Endothelial cell of umbilical vein (primary cell): ENCODE measurements around the gene ANTXRL. TPM values are rescaled to one million over a fixed set of nuclear protein-coding genes. Genes with fewer than 3 reads are reported as not detected.
"Not testable (repeated sequence)": the region's sequence is repeated elsewhere in the genome, so short reads cannot be mapped to it uniquely, and the experiment has no call there.

Experiments
- BruUV-seq: library from RNA; stranded (reverse); fragments of 400-500 nt; replicated peaks from 2 replicates; lab custom pipeline; 2021; lab: Mats Ljungman, UMichigan
- CTCF ChIA-PET: fragments of 300-600, 350-600 bp; sonication (Branson Sonifier 250); formaldehyde crosslinking; loops from one replicate; lab custom pipeline; 2021; ENCODE audit warnings: antibody characterized with exemption, inconsistent platforms; lab: Charles Lee
- POLR2A ChIA-PET: fragments of 300-600, 350-600 bp; sonication (Branson Sonifier 250); formaldehyde crosslinking; loops from one replicate; lab custom pipeline; 2021; ENCODE audit warnings: antibody characterized with exemption, inconsistent platforms; lab: Charles Lee
- DNase-seq: peaks from one replicate; pipeline ENCODE4 v3.0.0-alpha.2; 2011; ENCODE audit warnings: low read depth, low spot score
- FAIRE-seq: peaks from 2 replicates; lab custom pipeline; 2011; peaks lifted over from hg19 to GRCh38; lab: Jason Lieb, UNC
- H2AFZ ChIP-seq: 2 replicates; pipeline ENCODE4 v1.6.0; 2012; ENCODE audit warnings: low read depth, low read length, control low read depth, inconsistent platforms
- H3K27ac ChIP-seq: 2 replicates; pipeline ENCODE4 v1.5.1; 2011; ENCODE audit warnings: low read depth, mild to moderate bottlenecking, control low read depth, low read length, moderate library complexity; ENCODE audit not compliant: insufficient read depth
- H3K27me3 ChIP-seq, 2 experiments: 2 replicates each; pipeline versions ENCODE4 v1.6.0 to v1.6.1; 2011; ENCODE audit warnings: low read length in 2 of 2, mixed read lengths in 1 of 2; ENCODE audit not compliant: control insufficient read depth in 2 of 2, insufficient read depth in 2 of 2
- H3K36me3 ChIP-seq, 2 experiments: 2 replicates in 1 of 2; 3 replicates in 1 of 2; pipeline ENCODE4 v1.5.1; 2011; ENCODE audit warnings: low read length in 2 of 2, mild to moderate bottlenecking in 1 of 2, moderate library complexity in 1 of 2; ENCODE audit not compliant: control insufficient read depth in 2 of 2, insufficient read depth in 2 of 2; ENCODE audit errors: extremely low read depth in 1 of 2
- H3K4me1 ChIP-seq: 3 replicates; pipeline ENCODE4 v1.5.1; 2011; ENCODE audit warnings: mild to moderate bottlenecking, low read length; ENCODE audit not compliant: control insufficient read depth, insufficient read depth; ENCODE audit errors: extremely low read depth
- H3K4me2 ChIP-seq: 2 replicates; pipeline ENCODE4 v1.6.1; 2011; ENCODE audit warnings: low read length, control low read depth, mixed read lengths; ENCODE audit not compliant: insufficient read depth
- H3K4me3 ChIP-seq, 3 experiments: fragments of 200-600 bp in 1 of 3; sonication (generic), shearing (Covaris generic) in 1 of 3; replicated peaks in 1 of 3; 2 replicates each; pipeline ENCODE4 v1.5.1; 2011 to 2016; ENCODE audit warnings: control low read depth in 3 of 3, low read length in 3 of 3, mild to moderate bottlenecking in 2 of 3, inconsistent platforms in 1 of 3, low read depth in 1 of 3, moderate library complexity in 1 of 3; ENCODE audit not compliant: insufficient read depth in 1 of 3
- H3K79me2 ChIP-seq: 2 replicates; pipeline ENCODE4 v1.6.0; 2012; ENCODE audit warnings: low read length, inconsistent platforms; ENCODE audit not compliant: control insufficient read depth, insufficient read depth
- H3K9ac ChIP-seq: replicated peaks from 2 replicates; pipeline ENCODE3; 2011; ENCODE audit warnings: low read length, control low read depth; ENCODE audit not compliant: insufficient read depth; ENCODE audit errors: extremely low read depth
- H3K9me1 ChIP-seq: replicated peaks from 3 replicates; pipeline ENCODE4 v1.6.0; 2011; ENCODE audit warnings: mild to moderate bottlenecking, low read length; ENCODE audit not compliant: control insufficient read depth, insufficient read depth; ENCODE audit errors: extremely low read depth
- H3K9me3 ChIP-seq: replicated peaks from 2 replicates; pipeline ENCODE4 v1.5.1; 2012; ENCODE audit warnings: low read length, inconsistent platforms; ENCODE audit not compliant: control insufficient read depth, insufficient read depth
- H4K20me1 ChIP-seq: replicated peaks from 2 replicates; pipeline ENCODE3; 2011; ENCODE audit warnings: mild to moderate bottlenecking, low read length; ENCODE audit not compliant: control insufficient read depth, insufficient read depth; ENCODE audit errors: extremely low read depth
- dilution Hi-C: fragments of 300-500 bp; cut with MboI; formaldehyde crosslinking; loops from one replicate; pipeline ENCODE4 v1.15.0; 2019; ENCODE audit warnings: low sequenced_read_pairs; ENCODE audit not compliant: extremely low pct_ligation_motif_present
- intact Hi-C: fragments of 100-400 bp; cut with micrococcal nuclease; formaldehyde crosslinking; loops from one replicate; pipeline ENCODE4 v1.10.0; 2022
- polyA plus RNA-seq, 4 experiments: library from polyadenylated mRNA; depleted of rRNA in 3 of 4; stranded (reverse) in 3 of 4; unstranded in 1 of 4; fragments of >200 nt; gene quantifications; 2 replicates each; pipeline versions ENCODE4 v1.2.1 to v1.2.3, GENCODE V29; 2011 to 2012; ENCODE audit warnings: missing spikeins in 1 of 4
- total RNA-seq: library from RNA; stranded (reverse); gene quantifications from 2 replicates; pipeline ENCODE4 v1.2.3, GENCODE V29; 2021

ANTXRL gene
- total and polyA plus RNA-seq, 2 donors (not counting 3 experiments of a cell fraction or from before 2014, with no cell fraction given): not detected

GRCh38 chr10:46367666-46368240 lies 81.0 kb downstream of the ANTXRL start:
- H3K4me2 ChIP-seq, H3K27ac ChIP-seq, BruUV-seq, H3K9me1 ChIP-seq, H3K4me1 ChIP-seq, H3K9me3 ChIP-seq, intact Hi-C loops, POLR2A ChIA-PET, CTCF ChIA-PET, FAIRE-seq, H3K79me2 ChIP-seq, DNase-seq, H3K9ac ChIP-seq, H3K27me3 ChIP-seq, dilution Hi-C loops, H4K20me1 ChIP-seq, H2AFZ ChIP-seq, H3K4me3 ChIP-seq, H3K36me3 ChIP-seq: not testable (repeated sequence)

DNA sequence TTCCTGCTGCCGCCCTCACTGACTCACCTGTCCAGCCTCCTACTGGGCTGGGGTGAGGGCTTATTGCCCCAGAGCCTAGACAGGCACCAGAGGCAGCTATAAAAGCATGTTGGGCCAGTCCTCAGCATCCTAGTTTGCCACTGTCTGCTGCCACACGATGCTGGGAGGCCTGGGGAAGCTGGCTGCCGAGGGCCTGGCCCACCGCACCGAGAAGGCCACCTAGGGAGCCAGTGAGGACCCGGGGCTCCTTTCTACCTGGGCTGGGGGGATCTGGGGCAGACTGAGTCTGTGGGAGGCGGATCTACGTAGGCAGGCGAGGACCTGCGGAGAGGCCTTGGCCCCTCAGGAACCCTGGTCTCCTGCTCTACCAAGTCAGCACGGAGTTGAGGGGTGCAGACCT lies 82.2 kb downstream of the ANTXRL start:
- POLR2A ChIA-PET, intact Hi-C loops, H3K9me1 ChIP-seq, H3K4me3 ChIP-seq, dilution Hi-C loops, H3K79me2 ChIP-seq, H3K4me1 ChIP-seq, H3K9ac ChIP-seq, BruUV-seq, DNase-seq, H3K36me3 ChIP-seq, H3K9me3 ChIP-seq, H3K27me3 ChIP-seq, CTCF ChIA-PET, H2AFZ ChIP-seq, FAIRE-seq, H3K4me2 ChIP-seq, H3K27ac ChIP-seq, H4K20me1 ChIP-seq: not testable (repeated sequence)

DNA sequence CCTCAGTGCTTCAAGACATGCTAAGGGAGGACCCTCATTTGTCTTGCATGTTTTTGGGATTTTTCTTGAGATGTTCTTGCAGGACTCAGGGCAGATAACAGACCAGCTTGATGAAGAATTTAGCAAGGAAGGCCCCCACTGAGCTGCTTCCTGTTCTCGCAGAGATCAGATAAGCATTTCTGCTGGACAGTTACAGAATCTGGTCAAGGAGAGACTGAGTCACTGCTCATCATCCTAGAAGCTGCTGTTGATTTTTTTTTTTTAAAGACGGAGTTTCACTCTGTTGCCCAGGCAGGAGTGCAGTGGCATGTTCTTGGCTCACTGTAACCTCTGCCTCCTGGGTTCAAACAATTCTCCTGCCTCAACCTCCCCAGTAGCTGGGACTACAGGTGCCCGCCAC lies 87.6 kb downstream of the ANTXRL start:
- POLR2A ChIA-PET, H3K9me3 ChIP-seq, DNase-seq, intact Hi-C loops, H3K27me3 ChIP-seq, H3K9ac ChIP-seq, H3K79me2 ChIP-seq, H3K4me2 ChIP-seq, H3K4me3 ChIP-seq, H3K36me3 ChIP-seq, H3K4me1 ChIP-seq, H3K9me1 ChIP-seq, BruUV-seq, dilution Hi-C loops, CTCF ChIA-PET, H2AFZ ChIP-seq, H4K20me1 ChIP-seq, FAIRE-seq, H3K27ac ChIP-seq: not testable (repeated sequence)

DNA sequence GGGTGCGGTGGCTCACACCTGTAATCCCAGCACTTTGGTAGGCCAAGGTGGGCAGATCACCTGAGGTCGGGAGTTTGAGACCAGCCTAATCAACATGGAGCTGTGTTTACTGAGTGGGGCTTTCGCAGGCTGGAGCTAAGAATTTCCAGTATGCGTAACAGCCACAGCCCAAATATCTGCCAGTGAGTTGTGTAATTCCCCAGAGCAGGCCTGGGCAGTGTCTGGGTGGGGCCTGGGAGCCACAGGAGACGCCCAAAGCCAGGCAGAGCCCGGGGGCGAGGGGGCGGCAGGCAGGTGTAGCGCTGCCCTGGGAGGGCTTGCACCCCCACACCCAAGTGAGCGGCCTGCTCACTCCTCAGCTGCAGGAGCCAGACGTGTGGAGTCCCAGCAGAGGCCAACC lies 88.6 kb downstream of the ANTXRL start, which contains the start of gene ANXA8L1:
Gene ANXA8L1 (plus strand): TSS at position 371 of the 400 bp plus-strand sequence. CDS start 76 bp downstream, outside the sequence.
- H3K27ac ChIP-seq, H3K9me3 ChIP-seq, H3K9me1 ChIP-seq, CTCF ChIA-PET, DNase-seq, H3K79me2 ChIP-seq, H3K27me3 ChIP-seq, POLR2A ChIA-PET, intact Hi-C loops, H3K4me2 ChIP-seq, H3K4me3 ChIP-seq, H3K36me3 ChIP-seq, H3K4me1 ChIP-seq, FAIRE-seq, dilution Hi-C loops, H2AFZ ChIP-seq, H3K9ac ChIP-seq, H4K20me1 ChIP-seq, BruUV-seq: not testable (repeated sequence)
